HepG2 (cell line): ENCODE results near the gene AP4M1. TPM values are rescaled to one million over a fixed set of nuclear protein-coding genes. Genes with fewer than 3 reads are reported as not detected.

Experiments used
- FIP1L1 ChIP-seq: fragments of 200-400 bp; formaldehyde crosslinking; IDR thresholded peaks from 2 replicates; pipeline ENCODE4 v1.6.1; 2018; ENCODE audit warnings: low read depth, mild to moderate bottlenecking, low read length, moderate library complexity, borderline replicate concordance; ENCODE audit not compliant: insufficient read depth
- FOXA3 ChIP-seq: IDR thresholded peaks from 2 replicates; pipeline ENCODE4 v1.6.1; 2016; ENCODE audit warnings: missing genetic modification reagents, missing compliant biosample characterization
- GLI4 ChIP-seq: sonication (generic); formaldehyde crosslinking; IDR thresholded peaks from 2 replicates; pipeline ENCODE4 v1.5.1; 2020; ENCODE audit warnings: missing genetic modification reagents, mild to moderate bottlenecking, moderate library complexity, borderline replicate concordance
- MZF1 ChIP-seq: sonication (generic); formaldehyde crosslinking; IDR thresholded peaks from 2 replicates; pipeline ENCODE4 v1.8.1; 2023; ENCODE audit warnings: mild to moderate bottlenecking, missing genetic modification reagents, borderline replicate concordance
- PATZ1 ChIP-seq: sonication (generic); formaldehyde crosslinking; IDR thresholded peaks from 2 replicates; pipeline ENCODE4 v1.4.0; 2020; ENCODE audit warnings: missing genetic modification reagents
- REL ChIP-seq: sonication (generic); formaldehyde crosslinking; conservative IDR thresholded peaks from 2 replicates; pipeline ENCODE4 v1.8.0; 2022; ENCODE audit warnings: mild to moderate bottlenecking, missing genetic modification reagents, moderate library complexity
- RNF219 ChIP-seq: sonication (generic); formaldehyde crosslinking; IDR thresholded peaks from 2 replicates; pipeline ENCODE4 v1.5.0; 2020; ENCODE audit warnings: mild to moderate bottlenecking, missing genetic modification reagents
- SKIL ChIP-seq: sonication (generic); formaldehyde crosslinking; IDR thresholded peaks from 2 replicates; pipeline ENCODE4 v1.8.0; 2022; ENCODE audit warnings: missing genetic modification reagents, mild to moderate bottlenecking, moderate library complexity, borderline replicate concordance
- WIZ ChIP-seq: sonication (generic); formaldehyde crosslinking; IDR thresholded peaks from 2 replicates; pipeline ENCODE4 v1.5.1; 2020; ENCODE audit warnings: mild to moderate bottlenecking, missing genetic modification reagents
- ZNF280D ChIP-seq: sonication (generic); formaldehyde crosslinking; IDR thresholded peaks from 2 replicates; pipeline ENCODE4 v1.5.1; 2020; ENCODE audit warnings: mild to moderate bottlenecking, missing genetic modification reagents
- ZNF552 ChIP-seq: sonication (generic); formaldehyde crosslinking; IDR thresholded peaks from 2 replicates; pipeline ENCODE4 v1.9.0; 2022; ENCODE audit warnings: missing genetic modification reagents, mild to moderate bottlenecking, borderline replicate concordance
- ZNF776 ChIP-seq: sonication (generic); formaldehyde crosslinking; IDR thresholded peaks from 2 replicates; pipeline ENCODE4 v1.4.0; 2020; ENCODE audit warnings: mild to moderate bottlenecking, missing genetic modification reagents
- polyA plus RNA-seq, 8 experiments: library from polyadenylated mRNA; depleted of rRNA in 3 of 8; stranded (reverse) in 7 of 8; unstranded in 1 of 8; fragments of >200 nt; fragmentation: Illumina TruSeq in 4 of 8; extraction: Trizol in 4 of 8; gene quantifications; 2 replicates each; pipeline versions ENCODE4 v1.2.1 to v1.2.3, GENCODE V29; 2011 to 2016; ENCODE audit warnings: low read depth in 4 of 8, missing spikeins in 1 of 8, mixed read lengths in 1 of 8; ENCODE audit not compliant: insufficient read depth in 1 of 8
- total RNA-seq, 5 experiments: library from RNA; depleted of rRNA; stranded (reverse); fragments of >200 nt; fragmentation: Illumina TruSeq; extraction: Trizol; gene quantifications; 2 replicates each; pipeline ENCODE4 v1.2.3, GENCODE V29; 2016; ENCODE audit warnings: low read depth in 1 of 5
- TF ChIP-seq, protein P1 (sequence below): IDR thresholded peaks from 2 replicates; pipeline ENCODE4 v1.6.1; 2016; ENCODE audit warnings: low read depth, control low read depth
- TF ChIP-seq, protein P2 (sequence below): sonication (generic); formaldehyde crosslinking; IDR thresholded peaks from 2 replicates; pipeline ENCODE4 v1.8.1; 2023; ENCODE audit warnings: missing genetic modification reagents, mild to moderate bottlenecking, borderline replicate concordance
- TF ChIP-seq, protein P3 (sequence below): sonication (generic); formaldehyde crosslinking; IDR thresholded peaks from 2 replicates; pipeline ENCODE4 v1.5.1; 2020; ENCODE audit warnings: missing genetic modification reagents, mild to moderate bottlenecking, borderline replicate concordance

AP4M1 gene
- total and polyA plus RNA-seq, 2 of the 13 experiments (the other 11 are each of a cell fraction or from before 2014, with no cell fraction given) = 6.3 to 9.7 TPM

DNA sequence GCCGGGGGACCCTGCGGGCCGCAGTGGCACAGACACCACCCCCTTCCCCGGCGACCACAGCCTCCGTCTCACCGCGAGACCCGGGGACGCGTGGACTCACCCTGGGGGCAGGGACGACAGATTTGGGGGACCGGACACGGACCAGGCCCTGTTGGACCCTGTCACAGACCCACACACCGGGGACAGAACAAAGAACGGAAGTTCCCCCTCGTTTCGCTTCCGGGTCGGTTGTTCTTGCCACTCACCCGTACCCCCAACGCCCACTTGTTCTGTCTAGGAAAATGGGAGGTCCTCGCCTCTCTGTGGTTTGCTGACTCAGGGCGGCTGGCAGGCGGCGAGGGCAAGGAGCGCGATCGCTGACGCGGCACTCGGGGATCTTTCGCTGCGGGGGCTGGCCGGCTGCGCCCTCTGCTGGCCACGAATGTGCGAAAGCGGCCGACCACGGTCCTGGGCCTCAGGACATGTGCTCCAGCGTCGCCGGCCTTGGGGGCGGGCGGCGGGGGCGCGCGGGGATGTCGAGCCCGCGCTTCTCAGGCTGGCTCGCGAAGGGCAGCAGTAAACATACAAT is 19.8 kb upstream of the AP4M1 start, which contains the start of gene ZNF3 (continued):
- peak; percentile 91 for TF ChIP-seq PATZ1 (CRISPR knock-in tag)
- TF ChIP-seq, protein P1, sequence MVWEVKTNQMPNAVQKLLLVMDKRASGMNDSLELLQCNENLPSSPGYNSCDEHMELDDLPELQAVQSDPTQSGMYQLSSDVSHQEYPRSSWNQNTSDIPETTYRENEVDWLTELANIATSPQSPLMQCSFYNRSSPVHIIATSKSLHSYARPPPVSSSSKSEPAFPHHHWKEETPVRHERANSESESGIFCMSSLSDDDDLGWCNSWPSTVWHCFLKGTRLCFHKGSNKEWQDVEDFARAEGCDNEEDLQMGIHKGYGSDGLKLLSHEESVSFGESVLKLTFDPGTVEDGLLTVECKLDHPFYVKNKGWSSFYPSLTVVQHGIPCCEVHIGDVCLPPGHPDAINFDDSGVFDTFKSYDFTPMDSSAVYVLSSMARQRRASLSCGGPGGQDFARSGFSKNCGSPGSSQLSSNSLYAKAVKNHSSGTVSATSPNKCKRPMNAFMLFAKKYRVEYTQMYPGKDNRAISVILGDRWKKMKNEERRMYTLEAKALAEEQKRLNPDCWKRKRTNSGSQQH (CRISPR knock-in tag) = peak; percentile 58; the same call in 1 of the 2 replicates
- TF ChIP-seq ZNF280D (CRISPR knock-in tag) = peak; percentile 12; the same call in 1 of the 2 replicates
- no peak for TF ChIP-seq WIZ (CRISPR knock-in tag)
- TF ChIP-seq MZF1 (CRISPR knock-in tag) = no peak
- peak; percentile 61; the same call in 1 of the 2 replicates for TF ChIP-seq FIP1L1
- TF ChIP-seq, protein P2, sequence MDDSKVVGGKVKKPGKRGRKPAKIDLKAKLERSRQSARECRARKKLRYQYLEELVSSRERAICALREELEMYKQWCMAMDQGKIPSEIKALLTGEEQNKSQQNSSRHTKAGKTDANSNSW = no peak
- peak; percentile 88 for TF ChIP-seq ZNF776
- peak; percentile 24; the same call in 1 of the 2 replicates for TF ChIP-seq SKIL (CRISPR knock-in tag)
- TF ChIP-seq REL = peak; percentile 84; the same call in 1 of the 2 replicates
- peak; percentile 80 for TF ChIP-seq FOXA3 (CRISPR knock-in tag)
- peak; percentile 39; the same call in 1 of the 2 replicates for TF ChIP-seq GLI4 (CRISPR knock-in tag)
- TF ChIP-seq, protein P3, sequence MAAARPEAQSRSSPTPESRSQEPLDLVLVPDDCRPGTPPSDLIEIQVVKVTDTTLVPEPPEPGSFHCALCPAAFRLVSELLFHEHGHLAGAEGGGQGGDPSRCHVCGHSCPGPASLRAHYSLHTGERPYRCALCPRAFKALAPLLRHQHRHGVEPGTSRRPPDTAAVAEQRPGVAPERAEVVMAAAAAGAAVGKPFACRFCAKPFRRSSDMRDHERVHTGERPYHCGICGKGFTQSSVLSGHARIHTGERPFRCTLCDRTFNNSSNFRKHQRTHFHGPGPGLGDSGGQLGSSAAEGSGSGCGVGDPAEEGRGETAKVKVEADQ = peak; percentile 45; the same call in 1 of the 2 replicates
- TF ChIP-seq RNF219 = peak; percentile 52; the same call in 1 of the 2 replicates
- TF ChIP-seq ZNF552 (CRISPR knock-in tag) = peak; percentile 77; the same call in 1 of the 2 replicates
